ENCODE measurements around the gene PTPN14. TPM values are rescaled to one million over a fixed set of nuclear protein-coding genes. Genes with fewer than 3 reads are reported as not detected.
A peak's percentile ranks its signal among the peaks of the same experiment; 100 is the strongest.

PTPN14 gene
- total and polyA plus RNA-seq, 2 of the 8 experiments (the other 6 are each of a cell fraction or from before 2014, with no cell fraction given), result 14.4 to 93.6 TPM

DNA sequence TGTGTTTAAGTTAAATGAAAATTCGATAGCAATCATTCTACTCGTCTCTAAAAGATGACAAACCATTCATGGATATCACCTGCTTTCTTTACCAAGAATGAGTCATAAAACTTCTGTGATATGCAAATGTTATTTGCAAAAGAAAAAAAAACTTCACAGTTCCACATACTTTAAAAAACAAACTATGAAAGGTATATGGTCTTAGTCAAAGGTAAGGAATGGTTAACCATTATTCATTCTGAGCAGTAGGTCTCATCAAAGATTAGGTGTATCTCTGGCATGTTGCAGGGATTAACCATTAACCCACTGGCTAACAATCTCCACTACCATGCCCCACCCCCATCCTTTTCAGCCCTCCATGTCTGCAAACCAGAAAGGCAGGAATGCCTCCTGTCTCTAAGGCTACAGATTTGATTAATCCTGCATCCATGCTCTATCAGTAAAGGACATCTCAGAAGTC is 44.4 kb downstream of the PTPN14 start (continued):
- TF ChIP-seq, protein P1, sequence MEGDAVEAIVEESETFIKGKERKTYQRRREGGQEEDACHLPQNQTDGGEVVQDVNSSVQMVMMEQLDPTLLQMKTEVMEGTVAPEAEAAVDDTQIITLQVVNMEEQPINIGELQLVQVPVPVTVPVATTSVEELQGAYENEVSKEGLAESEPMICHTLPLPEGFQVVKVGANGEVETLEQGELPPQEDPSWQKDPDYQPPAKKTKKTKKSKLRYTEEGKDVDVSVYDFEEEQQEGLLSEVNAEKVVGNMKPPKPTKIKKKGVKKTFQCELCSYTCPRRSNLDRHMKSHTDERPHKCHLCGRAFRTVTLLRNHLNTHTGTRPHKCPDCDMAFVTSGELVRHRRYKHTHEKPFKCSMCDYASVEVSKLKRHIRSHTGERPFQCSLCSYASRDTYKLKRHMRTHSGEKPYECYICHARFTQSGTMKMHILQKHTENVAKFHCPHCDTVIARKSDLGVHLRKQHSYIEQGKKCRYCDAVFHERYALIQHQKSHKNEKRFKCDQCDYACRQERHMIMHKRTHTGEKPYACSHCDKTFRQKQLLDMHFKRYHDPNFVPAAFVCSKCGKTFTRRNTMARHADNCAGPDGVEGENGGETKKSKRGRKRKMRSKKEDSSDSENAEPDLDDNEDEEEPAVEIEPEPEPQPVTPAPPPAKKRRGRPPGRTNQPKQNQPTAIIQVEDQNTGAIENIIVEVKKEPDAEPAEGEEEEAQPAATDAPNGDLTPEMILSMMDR (IDR thresholded peaks at IDR 0.05; ENCODE audit: control extremely low read depth in 1 of 3, insufficient read depth in 1 of 3, low read depth in 1 of 3, low read length in 3 of 3), result no peak
- peak; percentile 52; the same call in 1 of the 2 replicates for TF ChIP-seq SP1 (IDR thresholded peaks at IDR 0.05; ENCODE audit: low read depth, low read length)
